ENCODE data around the gene LRCOL1. TPM values are rescaled to one million over a fixed set of nuclear protein-coding genes. Genes with fewer than 3 reads are reported as not detected.

LRCOL1 gene
- total RNA-seq, 1 donor from 2014 or later = not detected

- no peak for DNase-seq (ENCODE audit: extremely low read depth, low read depth, low spot score)
Observed at GRCh38 chr12:132585177-132585576, 25.2 kb downstream of the LRCOL1 start.

DNA sequence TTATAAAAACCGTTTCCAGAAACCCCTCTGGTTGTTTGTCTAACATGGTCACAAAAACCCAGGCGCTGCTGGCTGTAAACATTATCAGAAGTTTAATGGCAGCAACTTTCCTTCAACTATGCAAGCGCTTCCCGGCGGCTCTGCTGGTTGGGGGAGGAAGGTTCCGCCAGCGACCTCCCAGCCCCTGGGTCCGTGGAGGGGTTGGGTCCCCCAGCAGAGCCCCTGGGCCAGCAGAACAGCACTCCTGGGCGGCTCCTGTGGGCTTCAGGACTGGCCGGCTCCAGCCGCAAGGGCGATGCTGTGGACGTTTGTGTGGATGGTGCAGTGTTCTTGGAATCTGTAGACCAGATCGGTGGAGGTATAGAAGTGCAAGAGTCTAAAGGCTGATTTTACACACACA, 26.0 kb downstream of the LRCOL1 start:
- no peak for DNase-seq (ENCODE audit: extremely low read depth, low read depth, low spot score)

DNA sequence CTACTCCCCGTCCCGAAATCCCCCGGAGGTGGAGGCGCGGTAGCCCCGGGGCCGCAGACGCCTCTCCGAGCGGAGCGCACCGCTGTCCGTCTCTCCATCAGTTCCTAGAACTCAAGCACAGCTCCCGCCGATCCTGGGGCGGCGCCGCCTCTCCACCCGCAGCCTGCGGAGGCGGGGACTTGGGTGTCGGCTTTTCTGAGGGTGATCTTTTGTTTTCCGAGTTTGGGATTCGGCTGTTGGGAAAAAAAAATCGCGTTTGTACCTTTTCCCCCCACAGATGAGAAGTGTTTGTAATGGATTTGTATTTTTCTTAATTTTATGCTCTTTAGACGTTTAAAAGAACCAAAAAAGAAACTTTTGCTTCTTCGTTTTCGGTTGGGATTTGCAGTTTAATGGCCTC, 26.6 kb downstream of the LRCOL1 start:
- no peak for DNase-seq (ENCODE audit: extremely low read depth, low read depth, low spot score)

GRCh38 chr12:132583411-132583710, 27.0 kb downstream of the LRCOL1 start:
- DNase-seq (ENCODE audit: extremely low read depth, low read depth, low spot score) = no peak

DNA sequence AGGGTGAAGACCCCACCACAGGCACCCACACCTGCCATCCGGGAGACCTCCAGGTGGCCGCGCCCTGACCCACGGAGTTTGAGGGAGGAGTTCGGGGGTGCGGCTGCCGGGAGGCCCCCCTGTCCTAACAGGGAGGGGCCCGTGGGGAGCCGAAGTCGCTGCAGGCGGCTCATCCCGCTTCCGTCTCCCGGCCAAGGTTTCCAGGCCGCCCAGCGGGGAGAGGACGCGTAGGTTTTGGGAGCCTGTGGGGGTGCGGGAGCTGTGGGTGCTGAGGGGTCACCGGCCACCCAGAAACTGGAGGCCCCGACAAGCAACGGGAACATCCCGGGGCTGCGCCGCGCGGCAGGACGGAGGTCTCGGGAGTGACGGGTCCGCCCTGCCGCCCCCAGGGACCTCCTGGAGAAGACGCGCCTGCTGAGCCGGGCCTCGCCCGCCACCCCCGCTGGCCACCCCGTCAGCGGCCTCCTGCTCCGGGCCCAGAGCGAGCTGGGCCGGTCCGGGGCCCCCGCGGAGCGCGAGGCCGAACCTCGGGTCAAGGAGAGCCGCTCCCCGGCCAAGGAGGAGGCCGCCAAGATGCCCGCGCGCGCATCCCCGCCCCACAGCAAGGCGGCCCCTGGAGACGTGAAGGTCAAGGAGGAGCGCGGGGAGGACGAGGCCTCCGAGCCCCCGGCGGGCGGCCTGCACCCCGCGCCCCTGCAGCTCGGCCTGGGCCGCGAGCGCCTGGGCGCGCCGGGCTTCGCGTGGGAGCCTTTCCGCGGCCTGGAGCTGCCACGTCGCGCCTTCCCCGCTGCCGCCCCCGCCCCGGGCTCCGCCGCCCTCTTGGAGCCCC, 27.6 kb downstream of the LRCOL1 start:
- DNase-seq (ENCODE audit: extremely low read depth, low read depth, low spot score) = no peak

GRCh38 chr12:132582058-132582420, 28.3 kb downstream of the LRCOL1 start:
- DNase-seq (ENCODE audit: extremely low read depth, low read depth, low spot score) = no peak

GRCh38 chr12:132581348-132582057, 28.9 kb downstream of the LRCOL1 start:
- no peak for DNase-seq (ENCODE audit: extremely low read depth, low read depth, low spot score)

DNA sequence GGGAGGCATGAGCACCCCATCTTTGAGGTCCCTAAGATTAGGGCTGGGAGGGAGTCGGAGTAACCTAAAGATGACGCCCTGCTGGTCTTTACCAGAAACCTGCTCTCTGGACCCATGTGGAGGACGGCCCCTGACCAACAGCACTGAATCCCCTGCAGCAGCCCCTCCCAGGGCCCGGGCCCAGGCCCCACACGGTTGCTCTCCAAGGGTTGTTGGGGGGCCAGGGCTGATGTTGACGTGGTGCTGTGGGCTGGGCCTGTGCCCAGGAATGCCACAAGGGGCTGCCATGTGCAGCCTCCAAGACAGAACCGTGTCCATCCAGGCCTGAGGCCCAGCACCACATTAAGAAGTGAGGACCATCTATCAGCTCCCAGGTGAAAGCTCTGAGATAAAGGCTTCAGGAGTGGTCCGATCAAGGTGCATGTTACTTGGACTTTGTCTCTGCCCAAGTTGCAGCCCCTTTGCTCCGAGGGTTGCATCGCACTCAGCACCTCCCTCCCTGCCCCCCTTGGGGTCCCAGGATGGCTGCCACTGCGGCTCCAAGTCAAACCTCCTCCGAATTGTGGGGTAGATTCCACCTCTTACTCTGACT, 29.6 kb downstream of the LRCOL1 start:
- DNase-seq (ENCODE audit: extremely low read depth, low read depth, low spot score) = no peak

- no peak for DNase-seq (ENCODE audit: extremely low read depth, low read depth, low spot score)
Observed at GRCh38 chr12:132579744-132580143, 30.6 kb downstream of the LRCOL1 start.

DNA sequence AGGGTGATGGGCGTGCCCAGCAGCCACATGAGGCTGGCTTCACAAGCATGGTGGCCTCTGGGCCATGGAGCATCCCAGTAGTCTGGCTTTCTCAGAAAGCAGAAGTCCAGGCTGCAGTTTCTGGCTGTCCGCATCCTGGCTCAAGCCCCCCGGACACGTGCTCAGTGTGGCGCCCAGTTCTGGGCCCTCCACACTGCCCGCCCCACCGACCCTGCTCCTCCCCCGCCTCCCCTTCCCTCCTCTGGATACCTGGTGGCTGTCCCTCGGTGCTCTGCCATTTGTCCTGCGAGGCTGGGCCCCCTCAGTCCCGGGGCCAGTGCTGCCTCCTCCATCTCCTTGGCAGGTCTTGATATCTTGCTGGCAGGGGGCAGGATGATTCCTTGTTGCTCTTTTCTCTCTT, 31.6 kb downstream of the LRCOL1 start:
- DNase-seq (ENCODE audit: extremely low read depth, low read depth, low spot score) = no peak

GRCh38 chr12:132578118-132578517, 32.3 kb downstream of the LRCOL1 start:
- no peak for DNase-seq (ENCODE audit: extremely low read depth, low read depth, low spot score)

DNA sequence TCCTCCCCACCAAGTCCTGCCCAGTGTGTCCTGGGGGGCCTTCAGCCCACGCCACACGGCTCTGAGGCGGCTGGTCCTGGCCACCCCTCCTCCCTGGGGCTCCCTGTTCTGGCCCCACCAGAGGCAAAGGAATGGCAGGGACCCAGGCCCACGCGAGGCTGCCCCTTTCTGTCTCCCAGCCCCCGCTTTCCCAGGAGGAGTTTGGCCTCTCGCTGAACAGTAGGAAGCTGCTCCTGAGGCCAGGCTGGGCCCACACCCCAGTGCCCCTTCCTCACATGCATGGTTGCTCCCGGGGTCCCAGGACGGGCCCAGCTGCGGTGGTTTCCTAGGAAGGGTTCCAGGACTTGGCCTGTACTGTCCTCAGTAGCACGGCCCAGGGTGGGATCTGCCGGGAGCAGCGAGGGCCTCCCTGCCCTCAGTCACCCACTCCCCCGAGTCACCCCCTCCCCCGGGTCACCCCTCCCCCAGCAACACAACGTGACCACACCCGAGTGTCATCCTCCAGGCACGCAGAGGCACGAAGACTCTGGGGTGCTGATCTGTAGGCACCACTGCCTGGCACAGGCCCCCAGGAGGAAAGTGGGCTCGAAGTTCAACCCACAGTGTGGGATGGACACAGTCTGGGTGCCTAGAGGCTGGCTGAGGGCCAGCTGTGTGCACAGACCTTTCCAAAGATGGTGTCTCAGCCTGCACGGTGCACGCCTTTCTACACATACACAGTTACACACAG, 33.0 kb downstream of the LRCOL1 start:
- no peak for DNase-seq (ENCODE audit: extremely low read depth, low read depth, low spot score)

DNA sequence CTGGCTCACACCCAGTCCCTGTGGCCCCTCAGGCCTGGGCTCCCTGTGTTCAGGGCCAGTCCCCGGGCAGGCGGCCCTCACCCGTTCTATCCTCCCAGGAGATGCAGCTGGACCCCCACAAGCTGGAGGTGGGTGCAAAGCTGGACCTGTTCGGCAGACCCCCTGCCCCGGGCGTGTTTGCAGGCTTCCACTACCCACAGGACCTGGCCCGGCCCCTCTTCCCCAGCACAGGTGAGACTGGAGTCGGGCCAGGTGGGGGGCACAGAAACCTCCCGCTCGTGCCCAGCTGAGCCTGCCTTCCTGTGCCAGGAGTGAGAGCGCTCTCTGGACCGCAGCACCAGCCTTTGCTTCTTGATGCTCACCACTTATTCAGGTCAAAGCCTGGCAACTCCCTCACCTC, 33.7 kb downstream of the LRCOL1 start:
- DNase-seq (ENCODE audit: extremely low read depth, low read depth, low spot score) = no peak

DNA sequence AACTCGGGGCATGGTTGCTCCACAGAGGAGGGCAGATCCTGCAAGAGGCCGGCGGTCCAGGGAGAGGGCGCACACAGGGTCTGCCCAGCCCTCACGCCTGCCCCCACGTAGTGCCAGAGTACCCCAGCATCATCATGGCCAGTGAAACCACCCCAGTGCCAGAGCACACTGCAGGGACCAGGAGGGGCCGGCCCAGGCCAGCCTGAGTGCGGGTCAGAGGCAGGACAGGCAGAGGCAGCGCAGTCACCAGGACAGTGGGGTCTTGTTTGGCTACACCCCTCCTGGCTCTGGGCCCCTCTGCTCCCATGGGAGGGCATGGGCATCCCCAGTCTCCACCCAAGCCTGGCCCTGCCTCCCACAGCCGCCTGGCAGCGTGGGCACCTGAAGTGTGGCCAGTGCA, 34.7 kb downstream of the LRCOL1 start:
- DNase-seq (ENCODE audit: extremely low read depth, low read depth, low spot score) = no peak

DNA sequence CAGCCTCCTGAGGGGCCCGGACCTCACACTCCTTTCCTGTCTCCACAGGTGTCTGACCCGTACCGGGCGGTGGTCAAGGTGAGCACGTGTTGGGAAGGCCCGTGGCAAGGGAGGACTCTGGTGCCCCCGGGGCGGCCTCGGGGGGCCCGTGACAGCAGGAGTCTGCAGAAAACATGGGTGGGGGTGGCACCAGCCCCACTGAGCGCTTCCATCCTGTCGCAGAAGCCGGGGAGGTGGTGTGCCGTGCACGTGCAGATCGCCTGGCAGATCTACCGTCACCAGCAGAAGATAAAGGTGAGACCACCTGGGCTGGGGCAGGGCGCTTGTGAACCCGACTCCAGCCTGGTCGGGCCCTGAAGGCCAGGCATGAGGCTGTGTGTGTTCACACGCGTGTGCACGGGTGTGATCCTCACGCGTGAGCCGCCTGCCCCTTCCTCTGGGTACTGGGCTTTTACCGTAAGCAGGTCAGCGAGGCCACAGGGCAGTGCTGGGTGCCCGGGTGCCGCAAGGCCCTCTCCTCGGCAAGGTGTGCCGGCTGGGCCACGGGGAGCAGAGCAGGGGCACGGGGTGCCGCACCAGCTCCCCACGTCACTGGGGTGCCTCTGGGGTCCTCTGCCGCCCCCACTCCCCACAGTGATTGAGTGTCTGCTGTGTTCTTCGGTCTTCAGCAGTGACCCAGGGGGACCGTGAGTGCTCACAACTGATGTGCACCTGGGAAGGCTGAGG, 35.9 kb downstream of the LRCOL1 start:
- DNase-seq (ENCODE audit: extremely low read depth, low read depth, low spot score) = no peak

GRCh38 chr12:132572801-132573760, 37.3 kb downstream of the LRCOL1 start:
- DNase-seq (ENCODE audit: extremely low read depth, low read depth, low spot score) = no peak

- no peak for DNase-seq (ENCODE audit: extremely low read depth, low read depth, low spot score)
Observed at GRCh38 chr12:132572106-132572505, 38.3 kb downstream of the LRCOL1 start.

DNA sequence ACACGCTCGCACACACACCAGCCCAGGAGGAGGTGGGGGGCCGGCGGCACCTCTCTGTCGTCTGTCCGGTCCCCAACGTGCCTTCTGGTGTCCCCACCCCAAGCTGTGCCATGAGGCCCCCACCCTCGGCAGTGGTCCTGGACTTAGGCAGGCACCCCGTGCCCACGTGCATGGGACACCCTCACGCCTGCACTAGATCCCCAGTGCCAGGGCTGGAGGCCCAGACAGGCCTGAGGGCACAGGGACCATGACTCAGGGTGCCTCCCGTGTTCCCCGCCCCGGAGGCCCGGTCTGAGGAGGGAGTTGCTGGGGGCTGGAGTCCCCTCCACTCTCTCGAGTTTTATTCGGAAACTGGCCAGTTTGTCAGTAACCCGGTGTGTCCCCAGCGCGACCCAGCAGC, 38.8 kb downstream of the LRCOL1 start:
- no peak for DNase-seq (ENCODE audit: extremely low read depth, low read depth, low spot score)

GRCh38 chr12:132571051-132571450, 39.3 kb downstream of the LRCOL1 start:
- DNase-seq (ENCODE audit: extremely low read depth, low read depth, low spot score) = no peak

DNA sequence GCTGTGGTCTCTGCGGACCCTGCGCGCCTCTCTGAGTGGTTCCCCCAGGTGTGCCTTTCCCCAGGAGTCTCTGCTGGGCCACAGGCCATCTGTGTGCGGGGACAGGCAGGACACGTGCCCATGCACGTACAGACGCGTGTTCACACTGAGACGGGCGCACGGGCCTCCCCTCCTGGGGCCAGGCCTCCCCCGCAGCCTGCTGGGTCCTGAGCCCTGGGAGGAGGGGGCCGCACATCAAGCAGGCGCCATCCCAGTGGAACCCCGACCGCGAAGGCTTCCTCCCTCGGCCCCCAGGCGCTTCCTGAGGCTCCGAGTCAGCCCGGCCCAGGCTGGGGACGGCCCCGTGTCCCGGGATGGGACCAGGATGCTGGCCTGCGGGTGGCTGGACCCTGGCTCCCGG, 39.7 kb downstream of the LRCOL1 start:
- no peak for DNase-seq (ENCODE audit: extremely low read depth, low read depth, low spot score)
